ENCODE data around the gene C1RL. TPM values are rescaled to one million over a fixed set of nuclear protein-coding genes. Genes with fewer than 3 reads are reported as not detected.

Gene C1RL
- total and polyA plus RNA-seq, 2 donors from 2014 or later, result 25.2 to 147 TPM

DNA sequence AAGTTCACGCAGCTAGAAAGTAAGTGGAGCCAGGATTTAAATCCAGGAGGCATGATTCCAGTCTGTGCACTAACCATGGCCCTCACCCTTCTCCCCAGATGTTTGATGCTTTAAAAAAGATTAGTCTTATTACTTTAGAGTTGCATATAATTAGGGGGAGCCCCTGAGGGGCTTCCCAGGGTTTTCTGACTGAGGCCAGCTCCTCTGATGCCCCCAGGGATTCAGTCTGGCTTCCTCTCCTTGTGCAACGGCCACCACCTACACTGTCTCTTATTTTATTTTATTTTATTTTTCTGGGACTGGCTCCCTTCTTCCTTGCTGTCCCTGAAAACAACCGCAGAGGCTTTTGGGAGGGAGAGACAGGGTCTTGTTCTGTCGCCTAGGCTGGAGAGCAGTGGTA, 43.8 kb upstream of the C1RL start:
- peaks cover 5 to 36% (median 28%) of the 10 kb centered on the region in 3 donors for H3K36me3 ChIP-seq (ENCODE audit: control insufficient read depth in 2 of 3, insufficient read depth in 3 of 3, low read length in 3 of 3)
- no peak for FAIRE-seq
- H3K4me3 ChIP-seq (ENCODE audit: low read length in 3 of 3), result no peak overlapping the region
- TF ChIP-seq, protein P1, sequence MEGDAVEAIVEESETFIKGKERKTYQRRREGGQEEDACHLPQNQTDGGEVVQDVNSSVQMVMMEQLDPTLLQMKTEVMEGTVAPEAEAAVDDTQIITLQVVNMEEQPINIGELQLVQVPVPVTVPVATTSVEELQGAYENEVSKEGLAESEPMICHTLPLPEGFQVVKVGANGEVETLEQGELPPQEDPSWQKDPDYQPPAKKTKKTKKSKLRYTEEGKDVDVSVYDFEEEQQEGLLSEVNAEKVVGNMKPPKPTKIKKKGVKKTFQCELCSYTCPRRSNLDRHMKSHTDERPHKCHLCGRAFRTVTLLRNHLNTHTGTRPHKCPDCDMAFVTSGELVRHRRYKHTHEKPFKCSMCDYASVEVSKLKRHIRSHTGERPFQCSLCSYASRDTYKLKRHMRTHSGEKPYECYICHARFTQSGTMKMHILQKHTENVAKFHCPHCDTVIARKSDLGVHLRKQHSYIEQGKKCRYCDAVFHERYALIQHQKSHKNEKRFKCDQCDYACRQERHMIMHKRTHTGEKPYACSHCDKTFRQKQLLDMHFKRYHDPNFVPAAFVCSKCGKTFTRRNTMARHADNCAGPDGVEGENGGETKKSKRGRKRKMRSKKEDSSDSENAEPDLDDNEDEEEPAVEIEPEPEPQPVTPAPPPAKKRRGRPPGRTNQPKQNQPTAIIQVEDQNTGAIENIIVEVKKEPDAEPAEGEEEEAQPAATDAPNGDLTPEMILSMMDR (IDR thresholded peaks at IDR 0.05; ENCODE audit: borderline replicate concordance, extremely low read depth, insufficient read depth), result no peak
- DNase-seq, result no peak
- intact Hi-C loops (cut with DNase I), result no loop called here
- H3K4me1 ChIP-seq (ENCODE audit: control insufficient read depth in 2 of 3, insufficient read depth in 2 of 3, low read depth in 1 of 3, low read length in 3 of 3), result no peaks in the 10 kb centered on the region
- H3K27me3 ChIP-seq (ENCODE audit: control insufficient read depth, insufficient read depth, low read length), result no peaks in the 10 kb centered on the region
- no peak overlapping the region for H3K27ac ChIP-seq (ENCODE audit: low read depth in 2 of 2, low read length in 2 of 2)
- no peaks in the 10 kb centered on the region for H3K9me3 ChIP-seq (ENCODE audit: control insufficient read depth in 2 of 3, insufficient read depth in 1 of 3, low read length in 3 of 3)
- no peak overlapping the region for H3K9ac ChIP-seq (ENCODE audit: low read length in 3 of 3)

DNA sequence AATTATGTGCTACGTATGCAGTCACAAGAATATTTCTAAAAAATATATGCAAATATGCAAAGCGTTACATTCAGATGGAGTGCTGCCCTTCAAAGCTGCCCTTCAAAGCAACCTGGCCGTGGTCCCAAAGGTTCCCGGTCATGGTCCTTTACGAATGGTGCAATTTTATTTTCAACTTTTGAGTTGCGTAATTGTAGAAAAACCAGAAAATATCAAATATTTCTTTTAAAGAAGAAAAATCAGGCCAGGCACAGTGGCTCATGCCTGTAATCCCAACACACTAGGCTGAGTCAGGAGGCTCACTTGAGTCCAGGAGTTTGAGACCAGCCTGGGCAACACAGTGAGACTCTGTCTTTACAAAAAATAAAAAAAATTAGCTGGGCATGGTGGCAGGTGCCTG, 42.5 kb upstream of the C1RL start:
- no peak for FAIRE-seq
- H3K36me3 ChIP-seq (ENCODE audit: control insufficient read depth in 2 of 3, insufficient read depth in 3 of 3, low read length in 3 of 3), result peaks cover 5 to 32% (median 28%) of the 10 kb centered on the region in 3 donors
- H3K4me1 ChIP-seq (ENCODE audit: control insufficient read depth in 2 of 3, insufficient read depth in 2 of 3, low read depth in 1 of 3, low read length in 3 of 3), result no peaks in the 10 kb centered on the region
- H3K9ac ChIP-seq (ENCODE audit: low read length in 3 of 3), result no peak overlapping the region
- no peak for DNase-seq
- H3K27ac ChIP-seq (ENCODE audit: low read depth in 2 of 2, low read length in 2 of 2), result no peak overlapping the region
- H3K27me3 ChIP-seq (ENCODE audit: control insufficient read depth, insufficient read depth, low read length), result no peaks in the 10 kb centered on the region
- intact Hi-C loops (cut with DNase I), result no loop called here
- H3K9me3 ChIP-seq (ENCODE audit: control insufficient read depth in 2 of 3, insufficient read depth in 1 of 3, low read length in 3 of 3), result no peaks in the 10 kb centered on the region
- H3K4me3 ChIP-seq (ENCODE audit: low read length in 3 of 3), result no peak overlapping the region
- TF ChIP-seq, protein P1 (IDR thresholded peaks at IDR 0.05; ENCODE audit: borderline replicate concordance, extremely low read depth, insufficient read depth), result no peak

DNA sequence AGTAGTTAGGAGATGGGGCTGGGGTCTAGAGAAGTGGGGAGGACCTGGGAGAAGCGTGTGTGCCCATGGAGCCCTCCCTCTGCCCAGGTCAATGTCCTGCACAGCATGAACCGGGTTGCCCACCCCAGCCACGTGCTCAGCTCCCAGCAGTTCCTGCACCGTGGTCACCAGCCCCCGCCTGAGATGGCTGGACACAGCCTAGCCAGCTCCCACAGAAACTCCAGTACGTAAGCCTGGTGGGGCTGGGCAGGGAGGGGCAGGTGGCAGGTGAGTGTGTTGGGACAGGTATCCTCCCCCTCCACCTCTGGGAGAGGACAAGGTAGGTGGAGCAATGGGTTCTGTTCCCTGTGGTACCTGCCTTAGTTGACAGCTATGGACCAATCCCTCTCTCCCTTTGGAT, 41.8 kb upstream of the C1RL start:
- H3K9ac ChIP-seq (ENCODE audit: low read length in 3 of 3), result no peak overlapping the region
- peak in 1 of 5 donors; percentile 31 for DNase-seq
- H3K9me3 ChIP-seq (ENCODE audit: control insufficient read depth in 2 of 3, insufficient read depth in 1 of 3, low read length in 3 of 3), result no peaks in the 10 kb centered on the region
- TF ChIP-seq, protein P1 (IDR thresholded peaks at IDR 0.05; ENCODE audit: borderline replicate concordance, extremely low read depth, insufficient read depth), result no peak
- H3K4me3 ChIP-seq (ENCODE audit: low read length in 3 of 3), result no peak overlapping the region
- H3K4me1 ChIP-seq (ENCODE audit: control insufficient read depth in 2 of 3, insufficient read depth in 2 of 3, low read depth in 1 of 3, low read length in 3 of 3), result no peaks in the 10 kb centered on the region
- intact Hi-C loops (cut with DNase I), result no loop called here
- H3K27ac ChIP-seq (ENCODE audit: low read depth in 2 of 2, low read length in 2 of 2), result no peak overlapping the region
- no peak for FAIRE-seq
- H3K27me3 ChIP-seq (ENCODE audit: control insufficient read depth, insufficient read depth, low read length), result no peaks in the 10 kb centered on the region
- peaks cover 5 to 35% (median 28%) of the 10 kb centered on the region in 3 donors for H3K36me3 ChIP-seq (ENCODE audit: control insufficient read depth in 2 of 3, insufficient read depth in 3 of 3, low read length in 3 of 3)

DNA sequence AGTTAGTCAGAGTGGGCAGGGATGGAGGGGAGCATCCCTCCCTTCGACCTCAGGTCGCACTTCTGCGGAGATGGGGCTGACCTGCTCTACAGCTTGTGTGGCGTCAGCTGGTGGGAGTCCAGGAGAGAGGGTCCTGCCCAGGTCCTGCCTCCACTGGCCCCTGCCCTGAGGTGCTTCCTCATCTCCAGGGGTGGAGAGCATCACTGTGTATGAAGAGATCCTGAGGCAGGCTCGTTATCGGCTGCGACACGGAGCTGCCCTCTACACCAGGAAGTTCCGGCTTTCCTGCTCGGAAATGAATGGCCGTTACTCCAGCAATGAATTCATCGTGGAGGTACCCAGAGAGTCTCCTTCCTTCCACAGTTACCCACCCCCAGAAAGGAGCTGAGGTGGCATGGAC, 41.3 kb upstream of the C1RL start:
- Histone ChIP-seq H3K4me1 (ENCODE audit: control insufficient read depth in 2 of 3, insufficient read depth in 2 of 3, low read depth in 1 of 3, low read length in 3 of 3) (no peaks in the 10 kb centered on the region), H3K9me3 (ENCODE audit: control insufficient read depth in 2 of 3, insufficient read depth in 1 of 3, low read length in 3 of 3) (no peaks in the 10 kb centered on the region), H3K9ac (ENCODE audit: low read length in 3 of 3) (no peak overlapping the region), H3K36me3 (ENCODE audit: control insufficient read depth in 2 of 3, insufficient read depth in 3 of 3, low read length in 3 of 3) (peaks cover 5 to 39% (median 28%) of the 10 kb centered on the region in 3 donors), H3K27ac (ENCODE audit: low read depth in 2 of 2, low read length in 2 of 2) (no peak overlapping the region), H3K27me3 (ENCODE audit: control insufficient read depth, insufficient read depth, low read length) (no peaks in the 10 kb centered on the region), H3K4me3 (ENCODE audit: low read length in 3 of 3) (no peak overlapping the region)
- DNase-seq, result no peak
- intact Hi-C loops (cut with DNase I), result no loop called here
- no peak for FAIRE-seq
- TF ChIP-seq, protein P1 (IDR thresholded peaks at IDR 0.05; ENCODE audit: borderline replicate concordance, extremely low read depth, insufficient read depth), result no peak

Measured in kidney (tissue), 14 donors.